ENCODE results near the gene NIBAN1.
"Not testable (repeated sequence)": the region's sequence is repeated elsewhere in the genome, so short reads cannot be mapped to it uniquely, and the experiment has no call there.

NIBAN1 gene

GRCh38 chr1:184958554-184959353 is 15.6 kb downstream of the NIBAN1 start:
- H3K27ac ChIP-seq: no peak overlapping the region
- TF ChIP-seq CTCF (conservative IDR thresholded peaks at IDR 0.05): no peak

- H3K27ac ChIP-seq: not testable (repeated sequence)
Measured at GRCh38 chr1:184957901-184958300, 16.4 kb downstream of the NIBAN1 start.

- no peak overlapping the region for H3K27ac ChIP-seq
- no peak for TF ChIP-seq CTCF (conservative IDR thresholded peaks at IDR 0.05)
Measured at GRCh38 chr1:184956999-184957700, 17.2 kb downstream of the NIBAN1 start.

GRCh38 chr1:184954232-184954995 is 19.9 kb downstream of the NIBAN1 start:
- no peak overlapping the region for H3K27ac ChIP-seq
- peak; percentile 18 for TF ChIP-seq CTCF (conservative IDR thresholded peaks at IDR 0.05)

GRCh38 chr1:184953600-184954219 is 20.6 kb downstream of the NIBAN1 start:
- no peak overlapping the region for H3K27ac ChIP-seq
- TF ChIP-seq CTCF (conservative IDR thresholded peaks at IDR 0.05): no peak

GRCh38 chr1:184952428-184952827 is 21.9 kb downstream of the NIBAN1 start:
- H3K27ac ChIP-seq: no peak overlapping the region

GRCh38 chr1:184951788-184952187 is 22.5 kb downstream of the NIBAN1 start:
- no peak for TF ChIP-seq CTCF (conservative IDR thresholded peaks at IDR 0.05)
- no peak overlapping the region for H3K27ac ChIP-seq

More at GRCh38 chr1:184952428-184952827, 21.9 kb downstream of the NIBAN1 start:
- TF ChIP-seq CTCF (conservative IDR thresholded peaks at IDR 0.05): no peak
